Ovary (tissue), 3 donors: ENCODE measurements around the gene WDR37.

ENCODE experiments used
- CTCF ChIP-seq, 3 donors: fragments of 450-650 bp in 2 of 3; fragments of 200-600 bp in 1 of 3; IDR thresholded peaks; one replicate each; pipeline versions ENCODE4 v1.5.1 to v1.8.0; 2016 to 2022; ENCODE audit warnings: antibody characterized with exemption in 3 of 3, mild to moderate bottlenecking in 1 of 3
- POLR2A ChIP-seq: fragments of 450-650 bp; IDR thresholded peaks from one replicate; pipeline ENCODE4 v1.6.1; 2017; ENCODE audit warnings: antibody characterized with exemption, mild to moderate bottlenecking, moderate library complexity
- donor health status: DM: no; HTN: no; CAD: no.

- no peak for TF ChIP-seq CTCF (IDR thresholded peaks at IDR 0.05)
- no peak for TF ChIP-seq POLR2A
These were observed 93.8 kb downstream of the WDR37 start for GRCh38 chr10:1149793-1150637.
